Adrenal gland (tissue), 12 donors: ENCODE results near the gene ARL14EP. TPM values are rescaled to one million over a fixed set of nuclear protein-coding genes. Genes with fewer than 3 reads are reported as not detected.

ENCODE experiments used
- DNase-seq, 7 donors: peaks; one replicate each; pipeline ENCODE4 v3.0.0-alpha.2; 2019 to 2020
- H3K27ac ChIP-seq, 5 donors: fragments of 200-600 bp; sonication (generic) in 4 of 5; 1 replicate in 3 of 5; 2 replicates in 2 of 5; pipeline versions ENCODE4 v1.5.1 to v1.8.0; 2016 to 2020; ENCODE audit warnings: mild to moderate bottlenecking in 1 of 5
- H3K27me3 ChIP-seq: fragments of 200-600 bp; 2 replicates; pipeline ENCODE4 v1.8.0; 2021
- H3K36me3 ChIP-seq, 2 donors: fragments of 200-600 bp; replicated peaks in 1 of 2; 1 replicate in 1 of 2; 2 replicates in 1 of 2; pipeline versions ENCODE4 v1.5.1 to v1.8.0; 2018 to 2022
- H3K4me1 ChIP-seq, 2 donors: fragments of 200-600 bp; replicated peaks in 1 of 2; 1 replicate in 1 of 2; 2 replicates in 1 of 2; pipeline versions ENCODE4 v1.5.1 to v1.8.0; 2018 to 2021
- H3K4me3 ChIP-seq, 4 donors: fragments of 200-600 bp; sonication (generic) in 3 of 4; one replicate each; pipeline ENCODE4 v1.5.1; 2016 to 2018
- H3K9me3 ChIP-seq, 3 donors: fragments of 200-600 bp; sonication (generic) in 1 of 3; replicated peaks in 1 of 3; 1 replicate in 2 of 3; 2 replicates in 1 of 3; pipeline versions ENCODE4 v1.5.1 to v1.8.0; 2016 to 2021
- CTCF ChIP-seq, 6 experiments: fragments of 450-650 bp in 4 of 6; fragments of 200-600 bp in 2 of 6; sonication (generic) in 1 of 6; IDR thresholded peaks; 1 replicate in 5 of 6; 2 replicates in 1 of 6; pipeline versions ENCODE4 v1.5.1 to v1.8.0; 2016 to 2021; ENCODE audit warnings: antibody characterized with exemption in 6 of 6, mild to moderate bottlenecking in 2 of 6, moderate library complexity in 1 of 6
- POLR2A ChIP-seq, 2 donors: fragments of 450-650 bp; IDR thresholded peaks; one replicate each; pipeline ENCODE4 v1.6.1; 2017; ENCODE audit warnings: antibody characterized with exemption in 2 of 2, mild to moderate bottlenecking in 2 of 2, moderate library complexity in 1 of 2
- WGBS, 4 donors: extraction: QIAGEN DNeasy Blood & Tissue Kit in 2 of 4; methylation state at CpG; one replicate each; pipeline versions ENCODE4 v1.1.5 to v1.1.7; 2013 to 2017; 5-methylcytosine and 5-hydroxymethylcytosine counted together
- intact Hi-C, 2 donors: fragments of 100-400 bp; cut with DNase I; formaldehyde crosslinking; loops; one replicate each; pipeline versions ENCODE4 v1.14.1 to v1.15.0; 2022 to 2023
- polyA plus RNA-seq, 3 donors: library from polyadenylated mRNA; stranded (reverse); fragments of 200-250 nt in 2 of 3; fragments of 350-450 nt in 1 of 3; fragmentation: Illumina TruSeq in 1 of 3; extraction: RNeasy Lipid Tissue Mini Kit (QIAGEN cat#74804) in 1 of 3; gene quantifications; one replicate each; pipeline ENCODE4 v1.2.3, GENCODE V29; 2013 to 2014
- total RNA-seq, 9 donors: library from RNA; depleted of rRNA in 4 of 9; stranded (reverse); fragments of >200 nt in 4 of 9; fragments of 120-200 nt in 1 of 9; fragmentation: NEBNext Ultra II Directional in 1 of 9; extraction: Animal tissue kit (Norgen Biotek cat#: 25700) in 1 of 9; gene quantifications; one replicate each; pipeline versions ENCODE4 v1.1.0 to v1.2.4, GENCODE V29; 2013 to 2023
- donor health status: healthy with polysubstance abuse.
- donor health status: Bipolar disorder and iron deficiency.
- donor health status: DM: yes; HTN: yes; CAD: no.
- donor health status: DM: no; HTN: no; CAD: no.
- donor health status: DM: no; HTN: no; CAD: no.
- donor health status: DM: yes; HTN: yes; CAD: no.

ARL14EP gene
- total and polyA plus RNA-seq, 12 donors: 12.0 to 49.5 (median 31.7) TPM

DNA sequence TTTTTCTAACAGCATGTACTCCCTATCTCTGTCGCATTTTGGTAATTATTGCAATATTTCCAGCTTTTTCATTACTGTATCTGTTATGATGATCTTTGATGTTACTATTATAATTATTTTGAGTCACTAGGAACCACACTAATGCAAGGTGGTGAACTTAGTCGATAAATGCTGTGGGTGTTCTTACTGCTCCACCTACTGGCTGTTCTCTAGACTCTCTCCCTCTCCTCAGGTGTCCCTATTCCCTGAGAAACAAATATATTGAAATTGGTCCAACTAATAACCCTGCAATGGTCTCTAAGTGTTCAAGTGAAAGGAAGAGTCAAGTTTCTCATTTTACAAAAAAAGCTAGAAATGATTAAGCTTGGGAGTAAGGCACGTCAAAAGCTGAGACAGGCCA, 10.5 kb downstream of the ARL14EP start:
- intact Hi-C loops: loop anchor here in 1 of 2 donors (5.0 kb wide), 1 partner anchor 584 kb away; no protein-coding TSS in a partner anchor
- 63 to 71% (median 69%) methylated on average over 3 of the region's 3 CpGs for WGBS, 4 donors
- Histone ChIP-seq H3K27ac (no peak overlapping the region), H3K4me3 (no peak overlapping the region), H3K36me3 (peaks cover 0 to 52% of the 10 kb centered on the region in 2 donors), H3K27me3 (no peaks in the 10 kb centered on the region), H3K9me3 (no peaks in the 10 kb centered on the region), H3K4me1 (peaks cover 0 to 7% of the 10 kb centered on the region in 2 donors)
- peak; percentile 25 to 49 (median 38) for TF ChIP-seq CTCF (IDR thresholded peaks at IDR 0.05)
- TF ChIP-seq POLR2A (IDR thresholded peaks at IDR 0.05): no peak
- no peak for DNase-seq

DNA sequence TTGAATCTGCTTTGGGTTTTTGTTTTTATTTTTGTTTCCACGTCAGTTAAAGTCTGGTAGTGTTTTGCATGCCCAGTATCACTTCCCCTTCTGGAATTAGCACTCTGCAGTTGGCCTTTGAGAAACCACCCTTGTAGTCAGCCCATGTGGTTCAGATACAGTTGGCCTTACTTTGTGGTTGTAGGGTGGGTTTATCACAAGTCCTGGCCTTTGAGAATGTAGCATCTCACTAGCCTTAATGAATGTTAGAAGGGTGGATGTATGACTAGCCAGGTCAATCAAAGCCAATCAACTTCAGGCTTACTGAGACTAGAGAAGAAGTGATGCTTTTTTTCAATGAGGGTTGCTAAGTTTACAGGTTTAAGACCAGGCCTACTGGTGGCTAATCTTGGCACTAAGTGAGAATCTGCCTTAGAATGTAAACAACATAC, 19.8 kb downstream of the ARL14EP start:
- Histone ChIP-seq H3K4me3 (no peak overlapping the region), H3K27me3 (no peaks in the 10 kb centered on the region), H3K9me3 (no peaks in the 10 kb centered on the region), H3K27ac (no peak overlapping the region), H3K36me3 (no peaks in the 10 kb centered on the region), H3K4me1 (no peaks in the 10 kb centered on the region)
- WGBS, 4 donors: 86 to 90% (median 87%) methylated on average over 1 of the region's 1 CpG
- intact Hi-C loops: loop anchor here in 1 of 2 donors (10.0 kb wide), 1 partner anchor 512 kb away; no protein-coding TSS in a partner anchor
- TF ChIP-seq POLR2A (IDR thresholded peaks at IDR 0.05): no peak
- no peak for TF ChIP-seq CTCF (IDR thresholded peaks at IDR 0.05)
- DNase-seq: no peak

DNA sequence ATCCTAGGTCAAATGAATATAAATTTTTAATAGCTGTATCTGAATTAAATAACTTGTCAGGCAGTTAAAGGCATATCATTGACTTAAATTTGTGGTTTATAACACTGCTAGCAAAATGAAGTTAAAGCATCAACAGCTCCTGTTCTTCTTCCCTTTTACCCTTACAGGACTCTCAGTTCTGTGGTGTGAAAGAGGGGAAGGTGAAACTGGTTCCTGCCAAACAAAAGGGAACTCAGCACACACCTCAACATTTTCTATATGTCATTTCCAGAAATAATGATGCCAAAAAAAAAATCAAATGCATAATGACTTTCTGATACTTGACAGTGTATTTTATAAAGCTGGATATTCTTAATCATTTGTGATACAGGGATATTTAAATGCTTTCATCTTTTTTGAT, 21.2 kb downstream of the ARL14EP start:
- no peaks in the 10 kb centered on the region for H3K4me1 ChIP-seq
- no peak overlapping the region for H3K4me3 ChIP-seq
- intact Hi-C loops: loop anchor here in 1 of 2 donors (10.0 kb wide), 1 partner anchor 511 kb away; no protein-coding TSS in a partner anchor
- H3K36me3 ChIP-seq: no peaks in the 10 kb centered on the region
- no peaks in the 10 kb centered on the region for H3K27me3 ChIP-seq
- H3K9me3 ChIP-seq: no peaks in the 10 kb centered on the region
- TF ChIP-seq CTCF (IDR thresholded peaks at IDR 0.05): no peak
- no peak for TF ChIP-seq POLR2A (IDR thresholded peaks at IDR 0.05)
- no peak for DNase-seq
- no peak overlapping the region for H3K27ac ChIP-seq

GRCh38 chr11:30345644-30346043, 22.7 kb downstream of the ARL14EP start:
- no peak for TF ChIP-seq POLR2A (IDR thresholded peaks at IDR 0.05)
- TF ChIP-seq CTCF (IDR thresholded peaks at IDR 0.05): no peak
- Histone ChIP-seq H3K9me3 (no peaks in the 10 kb centered on the region), H3K36me3 (no peaks in the 10 kb centered on the region), H3K27ac (no peak overlapping the region), H3K27me3 (no peaks in the 10 kb centered on the region), H3K4me1 (no peaks in the 10 kb centered on the region), H3K4me3 (no peak overlapping the region)
- DNase-seq: no peak
- intact Hi-C loops: loop anchor here (5.0 to 10.0 kb wide), 2 partner anchors 509 to 512 kb away; no protein-coding TSS in a partner anchor
- 87 to 96% (median 90%) methylated on average over 4 of the region's 4 CpGs for WGBS, 4 donors
